OCI-LY7 (cell line): ENCODE measurements around the gene ZNF35.

ENCODE experiments used
- CTCF ChIP-seq: fragments of 200-600 bp; sonication (generic); conservative IDR thresholded peaks from 2 replicates; pipeline ENCODE4 v1.5.1; 2014; ENCODE audit warnings: mild to moderate bottlenecking, antibody characterized with exemption, low read length, moderate library complexity, mixed read lengths
- EZH2phosphoT487 ChIP-seq: fragments of 200-600 bp; sonication (generic); IDR thresholded peaks from 2 replicates; pipeline ENCODE4 v1.6.1; 2018; ENCODE audit warnings: low read depth, borderline replicate concordance, mild to moderate bottlenecking, mixed run types, antibody characterized with exemption, low read length, moderate library complexity, mixed read lengths

GRCh38 chr3:44674211-44674610 lies 25.7 kb downstream of the ZNF35 start:
- TF ChIP-seq CTCF (no peak), EZH2phosphoT487 (no peak)
